Liver (tissue), 9 donors: ENCODE measurements around the gene UBA6. TPM values are rescaled to one million over a fixed set of nuclear protein-coding genes. Genes with fewer than 3 reads are reported as not detected.

Source experiments
- DNase-seq: peaks from one replicate; pipeline ENCODE4 v3.0.0-alpha.2; 2017; ENCODE audit warnings: low spot score
- H3K27ac ChIP-seq, 2 donors: one replicate each; pipeline ENCODE4 v1.7.0; 2013; ENCODE audit warnings: inconsistent platforms in 2 of 2, low read length in 2 of 2, control low read depth in 1 of 2, low read depth in 1 of 2, mild to moderate bottlenecking in 1 of 2
- H3K27me3 ChIP-seq, 4 donors: one replicate each; pipeline versions ENCODE4 v1.6.1 to v1.7.0; 2013; ENCODE audit warnings: low read length in 3 of 4, inconsistent platforms in 1 of 4, mild to moderate bottlenecking in 1 of 4, moderate library complexity in 1 of 4; ENCODE audit not compliant: control insufficient read depth in 4 of 4, insufficient read depth in 4 of 4
- H3K36me3 ChIP-seq, 4 donors: one replicate each; pipeline versions ENCODE4 v1.6.1 to v1.7.0; 2013; ENCODE audit warnings: low read length in 3 of 4, mild to moderate bottlenecking in 3 of 4, low read depth in 1 of 4, moderate library complexity in 1 of 4; ENCODE audit not compliant: control insufficient read depth in 4 of 4, insufficient read depth in 3 of 4
- H3K4me1 ChIP-seq, 4 donors: one replicate each; pipeline versions ENCODE4 v1.6.1 to v1.7.0; 2013; ENCODE audit warnings: low read length in 3 of 4, mild to moderate bottlenecking in 3 of 4, moderate library complexity in 1 of 4; ENCODE audit not compliant: control insufficient read depth in 4 of 4, insufficient read depth in 4 of 4
- H3K4me3 ChIP-seq, 3 donors: one replicate each; pipeline versions ENCODE4 v1.6.1 to v1.7.0; 2013; ENCODE audit warnings: low read length in 3 of 3, control low read depth in 1 of 3, low read depth in 1 of 3, mild to moderate bottlenecking in 1 of 3
- H3K9ac ChIP-seq, 2 donors: one replicate each; pipeline ENCODE4 v1.7.0; 2013; ENCODE audit warnings: low read length in 2 of 2, mild to moderate bottlenecking in 2 of 2, moderate library complexity in 2 of 2, control low read depth in 1 of 2, low read depth in 1 of 2
- H3K9me3 ChIP-seq, 4 donors: one replicate each; pipeline versions ENCODE4 v1.6.1 to v1.7.0; 2013; ENCODE audit warnings: low read length in 3 of 4; ENCODE audit not compliant: control insufficient read depth in 4 of 4
- ATF3 ChIP-seq: IDR thresholded peaks from 2 replicates; pipeline ENCODE4 v1.6.1; 2016; ENCODE audit warnings: antibody characterized with exemption
- FOXA1 ChIP-seq: IDR thresholded peaks from 2 replicates; pipeline ENCODE4 v1.6.1; 2016; ENCODE audit warnings: antibody characterized with exemption
- FOXA2 ChIP-seq: IDR thresholded peaks from 2 replicates; pipeline ENCODE4 v1.6.1; 2016; ENCODE audit warnings: antibody characterized with exemption
- GABPA ChIP-seq, 2 donors: IDR thresholded peaks in 1 of 2; conservative IDR thresholded peaks in 1 of 2; 2 replicates each; pipeline ENCODE4 v1.6.1; 2016; ENCODE audit warnings: antibody characterized with exemption in 2 of 2, mild to moderate bottlenecking in 1 of 2, moderate library complexity in 1 of 2
- HNF4A ChIP-seq, 2 donors: conservative IDR thresholded peaks; 2 replicates each; pipeline ENCODE4 v1.6.1; 2016; ENCODE audit warnings: antibody characterized with exemption in 2 of 2, mild to moderate bottlenecking in 2 of 2
- JUND ChIP-seq, 2 donors: IDR thresholded peaks; 2 replicates each; pipeline ENCODE4 v1.6.1; 2016; ENCODE audit warnings: antibody characterized with exemption in 2 of 2
- MAX ChIP-seq: IDR thresholded peaks from 2 replicates; pipeline ENCODE4 v1.6.1; 2016; ENCODE audit warnings: antibody characterized with exemption
- NR2F2 ChIP-seq: IDR thresholded peaks from 2 replicates; pipeline ENCODE4 v1.6.1; 2016; ENCODE audit warnings: antibody characterized with exemption
- RAD21 ChIP-seq, 2 donors: IDR thresholded peaks; 2 replicates each; pipeline ENCODE4 v1.6.1; 2016; ENCODE audit warnings: antibody characterized with exemption in 2 of 2, mild to moderate bottlenecking in 2 of 2
- RXRA ChIP-seq, 2 donors: IDR thresholded peaks; 2 replicates each; pipeline ENCODE4 v1.6.1; 2017 to 2018; ENCODE audit warnings: antibody characterized with exemption in 2 of 2, mild to moderate bottlenecking in 1 of 2
- SP1 ChIP-seq: IDR thresholded peaks from 2 replicates; pipeline ENCODE4 v1.6.1; 2018; ENCODE audit warnings: antibody characterized with exemption, mild to moderate bottlenecking
- TAF1 ChIP-seq: conservative IDR thresholded peaks from 2 replicates; pipeline ENCODE4 v1.6.1; 2016; ENCODE audit warnings: antibody characterized with exemption, mild to moderate bottlenecking
- YY1 ChIP-seq: IDR thresholded peaks from 2 replicates; pipeline ENCODE4 v1.6.1; 2016; ENCODE audit warnings: antibody characterized with exemption, mild to moderate bottlenecking
- ZBTB33 ChIP-seq: IDR thresholded peaks from 2 replicates; pipeline ENCODE4 v1.6.1; 2016; ENCODE audit warnings: antibody characterized with exemption
- WGBS: extraction: QIAGEN DNeasy Blood & Tissue Kit; methylation state at CpG from one replicate; pipeline ENCODE4 v1.1.7; 2013; 5-methylcytosine and 5-hydroxymethylcytosine counted together
- polyA plus RNA-seq, 2 donors: library from polyadenylated mRNA; stranded (reverse) in 1 of 2; unstranded in 1 of 2; fragments of 200-250 nt in 1 of 2; fragments of >200 nt in 1 of 2; fragmentation: Nextera tagmentation in 1 of 2; extraction: Ambion mirVana in 1 of 2; gene quantifications; one replicate each; pipeline versions ENCODE4 v1.2.1 to v1.2.3, GENCODE V29; 2013 to 2015
- total RNA-seq, 2 donors: library from RNA; depleted of rRNA; stranded (reverse); fragments of >200 nt; gene quantifications; one replicate each; pipeline ENCODE4 v1.2.3, GENCODE V29; 2014
- TF ChIP-seq, protein P1 (sequence below): fragments of 150-350 bp; IDR thresholded peaks from 2 replicates; pipeline ENCODE4 v1.5.1; 2017; ENCODE audit warnings: improper control_type of control experiment, low read depth, low read length; ENCODE audit not compliant: missing input control
- TF ChIP-seq, protein P2 (sequence below): IDR thresholded peaks from 2 replicates; pipeline ENCODE4 v1.6.1; 2016; ENCODE audit warnings: antibody characterized with exemption, mild to moderate bottlenecking
- donor health status: healthy.
- donor health status: healthy.
- donor health status: healthy.
- donor health status: healthy.
- donor health status: healthy.

Gene UBA6
- total and polyA plus RNA-seq, 4 donors, result 8.4 to 122 (median 13.7) TPM

DNA sequence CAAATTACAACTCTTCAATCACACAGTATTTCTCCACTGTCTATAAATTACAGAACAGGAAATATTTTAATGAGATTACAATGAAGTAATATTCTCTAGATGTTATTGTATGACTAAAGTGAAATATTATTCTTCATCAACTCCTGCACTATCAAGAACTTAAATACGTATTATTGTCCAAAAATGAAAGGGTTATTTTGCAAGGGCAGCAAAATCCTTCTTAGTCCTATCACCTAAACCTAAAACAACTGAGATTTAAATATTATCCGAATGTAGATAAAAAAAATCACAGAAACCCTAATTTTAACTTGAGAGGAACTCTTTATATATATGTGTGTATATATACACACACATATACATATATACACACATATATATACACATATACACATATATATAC lies 4.9 kb downstream of the UBA6 start:
- DNase-seq, result no peak
- no peak overlapping the region for H3K4me3 ChIP-seq
- H3K9ac ChIP-seq, result no peak overlapping the region
- H3K4me1 ChIP-seq, result peaks cover 1 to 14% (median 9%) of the 10 kb centered on the region in 4 donors
- no peak for TF ChIP-seq FOXA2
- TF ChIP-seq HNF4A (conservative IDR thresholded peaks at IDR 0.05), result no peak
- TF ChIP-seq, protein P1, sequence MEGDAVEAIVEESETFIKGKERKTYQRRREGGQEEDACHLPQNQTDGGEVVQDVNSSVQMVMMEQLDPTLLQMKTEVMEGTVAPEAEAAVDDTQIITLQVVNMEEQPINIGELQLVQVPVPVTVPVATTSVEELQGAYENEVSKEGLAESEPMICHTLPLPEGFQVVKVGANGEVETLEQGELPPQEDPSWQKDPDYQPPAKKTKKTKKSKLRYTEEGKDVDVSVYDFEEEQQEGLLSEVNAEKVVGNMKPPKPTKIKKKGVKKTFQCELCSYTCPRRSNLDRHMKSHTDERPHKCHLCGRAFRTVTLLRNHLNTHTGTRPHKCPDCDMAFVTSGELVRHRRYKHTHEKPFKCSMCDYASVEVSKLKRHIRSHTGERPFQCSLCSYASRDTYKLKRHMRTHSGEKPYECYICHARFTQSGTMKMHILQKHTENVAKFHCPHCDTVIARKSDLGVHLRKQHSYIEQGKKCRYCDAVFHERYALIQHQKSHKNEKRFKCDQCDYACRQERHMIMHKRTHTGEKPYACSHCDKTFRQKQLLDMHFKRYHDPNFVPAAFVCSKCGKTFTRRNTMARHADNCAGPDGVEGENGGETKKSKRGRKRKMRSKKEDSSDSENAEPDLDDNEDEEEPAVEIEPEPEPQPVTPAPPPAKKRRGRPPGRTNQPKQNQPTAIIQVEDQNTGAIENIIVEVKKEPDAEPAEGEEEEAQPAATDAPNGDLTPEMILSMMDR, result no peak
- no peak for TF ChIP-seq SP1
- TF ChIP-seq, protein P2, sequence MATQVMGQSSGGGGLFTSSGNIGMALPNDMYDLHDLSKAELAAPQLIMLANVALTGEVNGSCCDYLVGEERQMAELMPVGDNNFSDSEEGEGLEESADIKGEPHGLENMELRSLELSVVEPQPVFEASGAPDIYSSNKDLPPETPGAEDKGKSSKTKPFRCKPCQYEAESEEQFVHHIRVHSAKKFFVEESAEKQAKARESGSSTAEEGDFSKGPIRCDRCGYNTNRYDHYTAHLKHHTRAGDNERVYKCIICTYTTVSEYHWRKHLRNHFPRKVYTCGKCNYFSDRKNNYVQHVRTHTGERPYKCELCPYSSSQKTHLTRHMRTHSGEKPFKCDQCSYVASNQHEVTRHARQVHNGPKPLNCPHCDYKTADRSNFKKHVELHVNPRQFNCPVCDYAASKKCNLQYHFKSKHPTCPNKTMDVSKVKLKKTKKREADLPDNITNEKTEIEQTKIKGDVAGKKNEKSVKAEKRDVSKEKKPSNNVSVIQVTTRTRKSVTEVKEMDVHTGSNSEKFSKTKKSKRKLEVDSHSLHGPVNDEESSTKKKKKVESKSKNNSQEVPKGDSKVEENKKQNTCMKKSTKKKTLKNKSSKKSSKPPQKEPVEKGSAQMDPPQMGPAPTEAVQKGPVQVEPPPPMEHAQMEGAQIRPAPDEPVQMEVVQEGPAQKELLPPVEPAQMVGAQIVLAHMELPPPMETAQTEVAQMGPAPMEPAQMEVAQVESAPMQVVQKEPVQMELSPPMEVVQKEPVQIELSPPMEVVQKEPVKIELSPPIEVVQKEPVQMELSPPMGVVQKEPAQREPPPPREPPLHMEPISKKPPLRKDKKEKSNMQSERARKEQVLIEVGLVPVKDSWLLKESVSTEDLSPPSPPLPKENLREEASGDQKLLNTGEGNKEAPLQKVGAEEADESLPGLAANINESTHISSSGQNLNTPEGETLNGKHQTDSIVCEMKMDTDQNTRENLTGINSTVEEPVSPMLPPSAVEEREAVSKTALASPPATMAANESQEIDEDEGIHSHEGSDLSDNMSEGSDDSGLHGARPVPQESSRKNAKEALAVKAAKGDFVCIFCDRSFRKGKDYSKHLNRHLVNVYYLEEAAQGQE, result no peak
- no peak for TF ChIP-seq MAX
- no peak for TF ChIP-seq NR2F2
- no peak for TF ChIP-seq FOXA1
- TF ChIP-seq ZBTB33, result no peak
- TF ChIP-seq ATF3, result no peak
- TF ChIP-seq TAF1, result no peak
- no peak for TF ChIP-seq RXRA (IDR thresholded peaks at IDR 0.05)
- no peak for TF ChIP-seq GABPA (IDR thresholded peaks at IDR 0.05 in 1 of 2, conservative IDR thresholded peaks at IDR 0.05 in 1 of 2)
- no peak for TF ChIP-seq JUND (IDR thresholded peaks at IDR 0.05)
- no peak overlapping the region for H3K27ac ChIP-seq
- peaks cover 0 to 3% (median 0%) of the 10 kb centered on the region in 4 donors for H3K9me3 ChIP-seq
- no peaks in the 10 kb centered on the region for H3K27me3 ChIP-seq
- 93% methylated on average over 2 of the region's 2 CpGs for WGBS
- H3K36me3 ChIP-seq, result peaks cover 0 to 21% (median 10%) of the 10 kb centered on the region in 4 donors

GRCh38 chr4:67694662-67695061 lies 6.3 kb downstream of the UBA6 start:
- Histone ChIP-seq H3K9ac (no peak overlapping the region), H3K36me3 (peaks cover 0 to 21% (median 10%) of the 10 kb centered on the region in 4 donors), H3K4me3 (no peak overlapping the region), H3K9me3 (peaks cover 0 to 3% (median 0%) of the 10 kb centered on the region in 4 donors), H3K27ac (no peak overlapping the region), H3K27me3 (no peaks in the 10 kb centered on the region), H3K4me1 (peaks cover 1 to 3% (median 2%) of the 10 kb centered on the region in 4 donors)
- 93% methylated on average over 3 of the region's 3 CpGs for WGBS
- DNase-seq, result no peak
- TF ChIP-seq GABPA (IDR thresholded peaks at IDR 0.05 in 1 of 2, conservative IDR thresholded peaks at IDR 0.05 in 1 of 2), result no peak
- no peak for TF ChIP-seq YY1
- TF ChIP-seq RAD21 (IDR thresholded peaks at IDR 0.05), result no peak
- no peak for TF ChIP-seq MAX
- no peak for TF ChIP-seq JUND (IDR thresholded peaks at IDR 0.05)
- TF ChIP-seq, protein P2, result no peak
- TF ChIP-seq NR2F2, result no peak
- TF ChIP-seq, protein P1, result no peak
- TF ChIP-seq RXRA (IDR thresholded peaks at IDR 0.05), result no peak
